ENCODE measurements around the gene DYNC2H1.

The DYNC2H1 gene

GRCh38 chr11:103109818-103110388, 677 bp downstream of the DYNC2H1 start:
- Histone ChIP-seq H3K27ac (peak overlapping the region; percentile 66), H3K9me3 (no peaks in the 10 kb centered on the region), H3K36me3 (no peaks in the 10 kb centered on the region), H3K27me3 (peaks cover 61% of the 10 kb centered on the region), H3K4me1 (ENCODE audit: control insufficient read depth in 1 of 2, insufficient read depth in 1 of 2, low read depth in 1 of 2, low read length in 1 of 2) (peaks cover 8 to 14% of the 10 kb centered on the region in 2 experiments), H3K4me3 (ENCODE audit: low read depth in 1 of 2, low read length in 1 of 2) (peak overlapping the region; percentile 65 to 67)
- TF ChIP-seq CTCF (IDR thresholded peaks at IDR 0.05): no peak

GRCh38 chr11:103110391-103110790, 1.2 kb downstream of the DYNC2H1 start:
- Histone ChIP-seq H3K9me3 (no peaks in the 10 kb centered on the region), H3K4me3 (ENCODE audit: low read depth in 1 of 2, low read length in 1 of 2) (no peak overlapping the region), H3K4me1 (ENCODE audit: control insufficient read depth in 1 of 2, insufficient read depth in 1 of 2, low read depth in 1 of 2, low read length in 1 of 2) (peaks cover 8 to 14% of the 10 kb centered on the region in 2 experiments), H3K27me3 (peaks cover 56% of the 10 kb centered on the region), H3K27ac (no peak overlapping the region), H3K36me3 (no peaks in the 10 kb centered on the region)
- no peak for TF ChIP-seq CTCF (IDR thresholded peaks at IDR 0.05)

GRCh38 chr11:103111400-103111799, 2.2 kb downstream of the DYNC2H1 start:
- TF ChIP-seq CTCF (IDR thresholded peaks at IDR 0.05): no peak
- H3K27ac ChIP-seq: no peak overlapping the region
- peaks cover 8 to 14% of the 10 kb centered on the region in 2 experiments for H3K4me1 ChIP-seq (ENCODE audit: control insufficient read depth in 1 of 2, insufficient read depth in 1 of 2, low read depth in 1 of 2, low read length in 1 of 2)
- no peaks in the 10 kb centered on the region for H3K9me3 ChIP-seq
- H3K4me3 ChIP-seq (ENCODE audit: low read depth in 1 of 2, low read length in 1 of 2): no peak overlapping the region
- H3K27me3 ChIP-seq: peaks cover 47% of the 10 kb centered on the region
- no peaks in the 10 kb centered on the region for H3K36me3 ChIP-seq

GRCh38 chr11:103112364-103112763, 3.1 kb downstream of the DYNC2H1 start:
- Histone ChIP-seq H3K27ac (no peak overlapping the region), H3K9me3 (no peaks in the 10 kb centered on the region), H3K4me3 (ENCODE audit: low read depth in 1 of 2, low read length in 1 of 2) (no peak overlapping the region), H3K36me3 (no peaks in the 10 kb centered on the region), H3K27me3 (peaks cover 37% of the 10 kb centered on the region), H3K4me1 (ENCODE audit: control insufficient read depth in 1 of 2, insufficient read depth in 1 of 2, low read depth in 1 of 2, low read length in 1 of 2) (peaks cover 8 to 14% of the 10 kb centered on the region in 2 experiments)
- no peak for TF ChIP-seq CTCF (IDR thresholded peaks at IDR 0.05)

- H3K36me3 ChIP-seq: no peaks in the 10 kb centered on the region
- no peaks in the 10 kb centered on the region for H3K4me1 ChIP-seq (ENCODE audit: control insufficient read depth in 1 of 2, insufficient read depth in 1 of 2, low read depth in 1 of 2, low read length in 1 of 2)
- H3K4me3 ChIP-seq (ENCODE audit: low read depth in 1 of 2, low read length in 1 of 2): no peak overlapping the region
- no peaks in the 10 kb centered on the region for H3K9me3 ChIP-seq
- H3K27me3 ChIP-seq: peaks cover 31% of the 10 kb centered on the region
- no peak for TF ChIP-seq CTCF (IDR thresholded peaks at IDR 0.05)
- H3K27ac ChIP-seq: no peak overlapping the region
Measured at GRCh38 chr11:103114836-103115235, 5.6 kb downstream of the DYNC2H1 start.

Data from neutrophil (primary cell).